GM18498 (cell line): Measurements from ENCODE around the gene LMBR1.
"Not testable (repeated sequence)": the region's sequence is repeated elsewhere in the genome, so short reads cannot be mapped to it uniquely, and the experiment has no call there.

Experiments used
- ATAC-seq: cut with Tn5 transposase; IDR thresholded peaks from one replicate; pipeline ENCODE4 v1.9.1; 2021; ENCODE audit warnings: mild to moderate bottlenecking, moderate library complexity; ENCODE audit not compliant: unreplicated experiment

The LMBR1 gene

GRCh38 chr7:156848979-156849378 lies 44.0 kb downstream of the LMBR1 start:
- ATAC-seq, result no peak

- no peak for ATAC-seq
These were observed 47.4 kb downstream of the LMBR1 start for GRCh38 chr7:156845379-156846101.

- not testable (repeated sequence) for ATAC-seq
These were observed 49.4 kb downstream of the LMBR1 start for GRCh38 chr7:156843582-156843981.

DNA sequence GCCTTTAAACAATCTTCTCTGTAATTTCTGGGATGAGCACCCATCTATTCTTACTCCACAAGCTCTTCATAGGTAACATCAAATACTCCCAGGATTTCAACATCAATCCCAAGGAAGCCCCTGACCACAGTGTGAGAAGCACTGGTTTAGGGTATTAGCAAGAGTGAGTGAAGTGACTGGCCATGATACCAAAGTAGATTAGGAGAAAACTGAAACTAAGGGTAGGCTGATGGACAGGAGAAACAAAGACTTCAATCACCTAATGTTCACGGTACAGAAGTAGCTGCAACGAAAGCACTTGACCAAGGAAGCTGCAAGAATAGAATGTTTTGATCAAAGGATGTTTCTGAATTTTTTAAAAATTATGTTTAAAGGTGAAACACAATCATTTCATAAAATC lies 49.8 kb downstream of the LMBR1 start:
- ATAC-seq, result no peak

DNA sequence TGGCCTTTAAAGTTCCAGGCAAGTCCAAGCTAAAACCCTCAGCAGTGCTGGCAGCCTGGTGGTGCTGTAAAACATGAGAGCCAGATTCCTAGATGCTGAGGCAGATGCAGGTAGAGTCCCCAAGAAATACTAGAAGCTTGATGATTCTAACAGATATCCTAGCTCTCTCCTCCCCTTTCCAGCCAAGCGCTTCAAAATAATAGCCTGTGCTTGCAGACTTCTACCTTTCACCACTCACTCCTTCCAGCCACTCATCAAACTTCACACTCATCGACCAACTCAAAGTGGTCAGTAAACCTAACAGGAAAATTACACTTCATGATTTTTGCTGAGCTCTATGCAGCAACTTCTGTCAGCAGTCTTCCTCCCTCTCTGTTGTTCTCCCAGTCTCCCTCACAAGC lies 50.2 kb downstream of the LMBR1 start:
- no peak for ATAC-seq

DNA sequence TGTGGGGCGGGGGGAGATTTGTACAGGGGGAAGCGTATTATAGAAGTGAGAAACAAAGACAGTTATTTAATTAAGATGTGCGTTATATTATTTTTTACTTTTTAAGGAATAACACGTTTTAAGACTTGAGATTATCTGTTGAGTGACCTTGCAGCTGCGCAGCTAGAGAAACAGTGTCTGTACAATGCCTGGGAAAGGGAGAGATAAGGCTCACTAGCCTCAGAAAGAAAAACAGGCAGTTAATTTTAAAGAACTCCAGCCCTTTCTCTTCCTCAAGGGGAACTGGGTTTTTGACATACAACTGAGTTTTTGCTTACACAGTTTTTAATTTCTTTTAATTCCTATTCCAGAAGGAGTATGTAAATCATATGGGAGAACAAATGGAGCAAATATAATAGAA lies 50.7 kb downstream of the LMBR1 start:
- ATAC-seq, result no peak

GRCh38 chr7:156841497-156841896 lies 51.5 kb downstream of the LMBR1 start:
- ATAC-seq, result no peak

GRCh38 chr7:156840134-156840533 lies 52.8 kb downstream of the LMBR1 start:
- ATAC-seq, result no peak

DNA sequence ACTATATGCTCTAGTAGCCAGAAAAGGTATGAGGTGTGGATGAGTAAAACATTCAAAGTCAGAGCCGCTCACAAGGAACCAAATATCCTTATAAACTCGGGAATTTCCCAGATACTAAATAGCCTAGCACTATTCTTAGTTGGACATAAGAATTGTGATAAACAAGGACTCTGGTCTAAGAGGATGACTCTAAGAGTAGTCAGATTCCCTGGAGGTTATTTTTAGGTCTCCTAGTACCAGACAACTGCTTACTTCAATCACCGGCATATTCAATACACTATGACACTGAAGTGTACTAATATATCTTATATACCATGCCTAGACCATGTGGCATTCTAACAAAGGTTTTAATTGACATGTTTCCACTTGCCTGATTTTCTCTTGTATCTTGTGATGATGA lies 56.5 kb downstream of the LMBR1 start:
- ATAC-seq, result no peak

- no peak for ATAC-seq
These were observed 58.5 kb downstream of the LMBR1 start for GRCh38 chr7:156834462-156834861.

DNA sequence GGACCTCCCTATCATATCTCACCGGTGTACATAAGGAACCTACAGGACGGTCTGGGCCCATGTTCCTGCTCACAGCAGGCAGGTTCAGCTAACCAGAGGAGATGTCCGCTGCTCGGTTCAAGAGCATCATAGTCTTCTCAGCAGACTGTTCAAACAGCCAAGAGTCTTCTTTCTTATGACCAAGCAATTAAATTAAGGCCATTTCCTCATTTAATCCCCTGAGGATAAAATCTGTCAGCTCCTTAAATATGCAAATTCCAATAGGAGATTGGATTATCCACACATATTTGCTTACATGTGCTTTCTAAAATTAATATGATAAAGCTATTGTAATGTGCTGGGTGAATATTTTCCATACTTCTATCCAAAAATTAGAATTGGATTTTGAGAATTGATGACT lies 59.7 kb downstream of the LMBR1 start:
- no peak for ATAC-seq

- no peak for ATAC-seq
These were observed 60.6 kb downstream of the LMBR1 start for GRCh38 chr7:156832195-156832877.

DNA sequence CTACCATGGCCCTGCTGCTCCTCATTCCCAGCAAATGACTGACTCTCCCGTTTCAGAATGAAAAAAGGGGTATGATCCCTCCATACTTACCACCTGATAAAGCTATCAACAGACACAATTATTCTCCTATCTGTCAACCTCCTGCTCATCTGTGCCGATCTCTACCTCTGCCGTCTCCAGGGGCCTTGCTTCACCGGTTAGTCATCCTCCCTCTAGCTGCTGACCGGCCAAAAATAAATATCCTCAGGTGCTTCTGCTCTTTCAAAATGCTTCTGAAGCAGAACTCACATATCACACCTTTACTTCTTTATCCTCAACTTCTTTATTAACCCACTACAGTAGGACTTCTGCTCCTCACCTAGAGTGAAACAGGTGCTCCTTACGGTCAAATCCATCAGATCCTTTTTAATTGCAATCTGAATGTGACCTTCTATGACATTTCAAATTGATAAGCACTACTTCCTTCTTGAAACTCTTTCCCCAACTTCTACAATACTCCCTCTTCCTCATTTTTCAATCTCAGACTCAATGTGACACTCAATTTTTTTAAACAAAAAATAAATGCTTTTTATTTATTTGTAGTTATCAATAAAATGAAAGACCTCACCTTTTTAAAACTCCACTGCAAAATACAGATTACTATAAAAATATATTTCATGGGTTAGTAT lies 63.2 kb downstream of the LMBR1 start:
- ATAC-seq, result no peak

GRCh38 chr7:156827587-156828203 lies 65.3 kb downstream of the LMBR1 start:
- ATAC-seq, result no peak

DNA sequence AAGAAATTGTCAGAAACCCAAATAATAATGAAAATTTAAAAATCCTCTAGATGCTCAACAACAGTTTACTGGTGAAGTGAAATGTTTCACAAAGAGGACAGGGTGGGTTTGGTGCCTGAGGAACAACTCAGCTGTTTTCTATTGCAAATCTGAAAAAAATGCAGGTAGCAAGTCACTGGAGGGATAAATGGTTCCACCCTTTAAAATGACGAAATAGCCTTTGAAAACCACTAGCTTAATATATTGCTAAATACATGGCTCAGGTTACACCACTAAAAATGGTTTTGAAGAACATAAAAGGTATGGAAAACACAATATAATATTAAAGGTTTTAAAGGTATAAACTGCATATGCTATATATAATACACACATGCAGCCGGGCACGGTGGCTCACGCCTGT lies 69.5 kb downstream of the LMBR1 start:
- no peak for ATAC-seq

GRCh38 chr7:156820445-156821063 lies 72.4 kb downstream of the LMBR1 start:
- no peak for ATAC-seq

GRCh38 chr7:156819733-156820295 lies 73.2 kb downstream of the LMBR1 start:
- ATAC-seq, result no peak

DNA sequence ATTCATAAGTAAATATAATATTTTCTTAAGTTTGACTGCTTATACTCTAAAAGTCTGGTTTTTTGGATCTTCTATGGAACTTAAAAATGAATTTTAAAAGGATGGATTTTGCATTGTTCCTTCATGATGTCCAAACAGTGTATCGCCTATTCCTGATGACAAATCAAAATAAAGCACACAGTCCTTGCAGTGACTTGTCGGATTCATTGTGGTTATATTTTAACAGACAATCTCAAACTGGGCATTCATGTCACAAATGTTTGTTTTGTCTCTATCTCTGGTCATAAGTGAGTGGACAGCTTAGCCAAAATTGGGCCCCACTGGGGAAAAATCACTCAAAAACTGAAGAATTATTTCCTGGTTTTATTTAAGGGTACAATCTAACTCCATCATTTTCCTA lies 74.8 kb downstream of the LMBR1 start:
- no peak for ATAC-seq

- ATAC-seq, result no peak
These were observed 75.9 kb downstream of the LMBR1 start for GRCh38 chr7:156816943-156817572.

GRCh38 chr7:156811706-156812105 lies 81.3 kb downstream of the LMBR1 start:
- no peak for ATAC-seq
